HL-60/S4 treated with phorbol 12-myristate 13-acetate at 8.2 ng/mL for 4 days and 3 days (cell line): ENCODE results near the gene CDKAL1.
"Not testable (repeated sequence)": the region's sequence is repeated elsewhere in the genome, so short reads cannot be mapped to it uniquely, and the experiment has no call there.

ENCODE experiments used
- in situ Hi-C: fragments of 300-500 bp; cut with MboI; formaldehyde crosslinking; loops from 2 replicates; pipeline ENCODE4 v1.15.0; 2022; ENCODE audit warnings: low sequenced_read_pairs

Gene CDKAL1

GRCh38 chr6:20724443-20725190 lies 190.4 kb downstream of the CDKAL1 start:
- in situ Hi-C loops, result no loop called here

- in situ Hi-C loops, result not testable (repeated sequence)
Observed at GRCh38 chr6:20725235-20725634, 191.0 kb downstream of the CDKAL1 start.

- in situ Hi-C loops, result no loop called here
Observed at GRCh38 chr6:20729086-20729485, 194.8 kb downstream of the CDKAL1 start.

- in situ Hi-C loops, result not testable (repeated sequence)
Observed at GRCh38 chr6:20732362-20732761, 198.1 kb downstream of the CDKAL1 start.

GRCh38 chr6:20732896-20733295 lies 198.6 kb downstream of the CDKAL1 start:
- in situ Hi-C loops, result no loop called here

GRCh38 chr6:20737912-20738311 lies 203.7 kb downstream of the CDKAL1 start:
- in situ Hi-C loops, result no loop called here

GRCh38 chr6:20740088-20740487 lies 205.8 kb downstream of the CDKAL1 start:
- in situ Hi-C loops, result no loop called here

GRCh38 chr6:20740727-20741126 lies 206.5 kb downstream of the CDKAL1 start:
- in situ Hi-C loops, result no loop called here

GRCh38 chr6:20741490-20741889 lies 207.2 kb downstream of the CDKAL1 start:
- in situ Hi-C loops, result no loop called here

- in situ Hi-C loops, result no loop called here
Observed at GRCh38 chr6:20744911-20745557, 210.8 kb downstream of the CDKAL1 start.

- in situ Hi-C loops, result no loop called here
Observed at GRCh38 chr6:20746024-20746423, 211.8 kb downstream of the CDKAL1 start.

GRCh38 chr6:20746805-20747558 lies 212.7 kb downstream of the CDKAL1 start:
- in situ Hi-C loops, result no loop called here

GRCh38 chr6:20747991-20748390 lies 213.7 kb downstream of the CDKAL1 start:
- in situ Hi-C loops, result no loop called here

- in situ Hi-C loops, result no loop called here
Observed at GRCh38 chr6:20751293-20751935, 217.2 kb downstream of the CDKAL1 start.

GRCh38 chr6:20755631-20756030 lies 221.4 kb downstream of the CDKAL1 start:
- in situ Hi-C loops, result no loop called here

GRCh38 chr6:20756584-20757147 lies 222.4 kb downstream of the CDKAL1 start:
- in situ Hi-C loops, result not testable (repeated sequence)

- in situ Hi-C loops, result no loop called here
Observed at GRCh38 chr6:20757761-20758160, 223.5 kb downstream of the CDKAL1 start.

- in situ Hi-C loops, result no loop called here
Observed at GRCh38 chr6:20763296-20763695, 229.0 kb downstream of the CDKAL1 start.

GRCh38 chr6:20769631-20770030 lies 235.4 kb downstream of the CDKAL1 start:
- in situ Hi-C loops, result no loop called here

GRCh38 chr6:20770773-20771172 lies 236.5 kb downstream of the CDKAL1 start:
- in situ Hi-C loops, result no loop called here

- in situ Hi-C loops, result no loop called here
Observed at GRCh38 chr6:20771409-20771808, 237.2 kb downstream of the CDKAL1 start.
